Amniotic epithelial cell (primary cell): Measurements from ENCODE around the gene POU5F2.

Source experiments
- DNase-seq: peaks from one replicate; pipeline ENCODE4 v3.0.0-alpha.2; 2010; ENCODE audit warnings: low read depth

Gene POU5F2

GRCh38 chr5:93741136-93741811 is at the start of gene POU5F2:
Gene POU5F2 (minus strand): TSS chr5:93741600. CDS start chr5:93741563, 37 bp downstream.
- DNase-seq = no peak

- peak; percentile 75 for DNase-seq
Measured at GRCh38 chr5:93790401-93790800, 49.0 kb upstream of the POU5F2 start.

- peak; percentile 65 for DNase-seq
Measured at GRCh38 chr5:93789173-93790067, 48.0 kb upstream of the POU5F2 start.

GRCh38 chr5:93787598-93787997 is 46.2 kb upstream of the POU5F2 start:
- no peak for DNase-seq

- no peak for DNase-seq
Measured at GRCh38 chr5:93785475-93785874, 44.1 kb upstream of the POU5F2 start.

- DNase-seq = no peak
Measured at GRCh38 chr5:93782978-93783377, 41.6 kb upstream of the POU5F2 start.

GRCh38 chr5:93777620-93778019 is 36.2 kb upstream of the POU5F2 start:
- DNase-seq = no peak

GRCh38 chr5:93756372-93756771 is 15.0 kb upstream of the POU5F2 start:
- DNase-seq = no peak

GRCh38 chr5:93755716-93756115 is 14.3 kb upstream of the POU5F2 start:
- DNase-seq = no peak

GRCh38 chr5:93748875-93749397 is 7.5 kb upstream of the POU5F2 start:
- DNase-seq = no peak

GRCh38 chr5:93746406-93747056 is 5.1 kb upstream of the POU5F2 start:
- peak; percentile 58 for DNase-seq

- DNase-seq = peak; percentile 29
Measured at GRCh38 chr5:93736284-93736683, 5.1 kb downstream of the POU5F2 start.

GRCh38 chr5:93735378-93735777 is 6.0 kb downstream of the POU5F2 start:
- no peak for DNase-seq

GRCh38 chr5:93731987-93732386 is 9.4 kb downstream of the POU5F2 start:
- DNase-seq = no peak

- DNase-seq = no peak
Measured at GRCh38 chr5:93726595-93726994, 14.8 kb downstream of the POU5F2 start.

- no peak for DNase-seq
Measured at GRCh38 chr5:93724791-93725190, 16.6 kb downstream of the POU5F2 start.

- DNase-seq = peak; percentile 7
Measured at GRCh38 chr5:93723681-93724080, 17.7 kb downstream of the POU5F2 start.

GRCh38 chr5:93723005-93723404 is 18.4 kb downstream of the POU5F2 start:
- no peak for DNase-seq

- no peak for DNase-seq
Measured at GRCh38 chr5:93722588-93722987, 18.8 kb downstream of the POU5F2 start.

- DNase-seq = no peak
Measured at GRCh38 chr5:93721511-93721910, 19.9 kb downstream of the POU5F2 start.

GRCh38 chr5:93721071-93721470 is 20.3 kb downstream of the POU5F2 start:
- peak; percentile 7 for DNase-seq

GRCh38 chr5:93717162-93717561 is 24.2 kb downstream of the POU5F2 start:
- peak; percentile 90 for DNase-seq

- no peak for DNase-seq
Measured at GRCh38 chr5:93716453-93716852, 24.9 kb downstream of the POU5F2 start.
